ENCODE results near the gene DHX34.
"Not testable (repeated sequence)": the region's sequence is repeated elsewhere in the genome, so short reads cannot be mapped to it uniquely, and the experiment has no call there.

DHX34 gene

GRCh38 chr19:47358936-47359335, 9.8 kb downstream of the DHX34 start:
- ChIA-PET POLR2A (no interaction called here), CTCF (interaction anchor here (1.3 to 6.0 kb wide), 3 partner anchors 10 to 32 kb away, joined by 4 to 39 read pairs (median 9); partner anchors contain the start of gene DHX34)
- no peak for DNase-seq (ENCODE audit: extremely low spot score)
- no peak for TF ChIP-seq CTCF (IDR thresholded peaks at IDR 0.05; ENCODE audit: control extremely low read depth, extremely low read depth, low read depth, missing control alignments)

- DNase-seq (ENCODE audit: extremely low spot score): no peak
- ChIA-PET CTCF (interaction anchor here (1.3 to 6.0 kb wide), 2 partner anchors 14 to 29 kb away, joined by 5 to 39 read pairs; partner anchors contain the start of gene DHX34), POLR2A (no interaction called here)
- TF ChIP-seq CTCF (IDR thresholded peaks at IDR 0.05; ENCODE audit: control extremely low read depth, extremely low read depth, low read depth, missing control alignments): no peak
These were observed 13.2 kb downstream of the DHX34 start for GRCh38 chr19:47362321-47362720.

GRCh38 chr19:47363758-47364531, 14.8 kb downstream of the DHX34 start:
- POLR2A ChIA-PET: no interaction called here
- CTCF ChIA-PET: interaction anchor here (1.2 to 1.6 kb wide), 2 partner anchors 15 to 64 kb away, joined by 3 to 5 read pairs; partner anchors contain the start of gene DHX34

GRCh38 chr19:47365455-47365854, 16.3 kb downstream of the DHX34 start:
- CTCF ChIA-PET: interaction anchor here (1.6 kb wide), 1 partner anchor 63 kb away, joined by 3 read pairs; no protein-coding TSS in a partner anchor
- POLR2A ChIA-PET; DNase-seq (ENCODE audit: extremely low spot score): not testable (repeated sequence)

More at GRCh38 chr19:47363758-47364531, 14.8 kb downstream of the DHX34 start:
- TF ChIP-seq CTCF (IDR thresholded peaks at IDR 0.05; ENCODE audit: control extremely low read depth, extremely low read depth, low read depth, missing control alignments): no peak
- DNase-seq (ENCODE audit: extremely low spot score): no peak

- no peak for DNase-seq (ENCODE audit: extremely low spot score)
- ChIA-PET POLR2A (no interaction called here), CTCF (interaction anchor here (1.6 to 2.8 kb wide), 2 partner anchors 21 to 65 kb away, joined by 4 to 14 read pairs; no protein-coding TSS in a partner anchor)
- no peak for TF ChIP-seq CTCF (IDR thresholded peaks at IDR 0.05; ENCODE audit: control extremely low read depth, extremely low read depth, low read depth, missing control alignments)
These were observed 21.0 kb downstream of the DHX34 start for GRCh38 chr19:47370045-47370611.

GRCh38 chr19:47371261-47371660, 22.1 kb downstream of the DHX34 start:
- POLR2A ChIA-PET: no interaction called here
- CTCF ChIA-PET: interaction anchor here (2.8 kb wide), 1 partner anchor 20 kb away, joined by 14 read pairs; no protein-coding TSS in a partner anchor
- no peak for TF ChIP-seq CTCF (IDR thresholded peaks at IDR 0.05; ENCODE audit: control extremely low read depth, extremely low read depth, low read depth, missing control alignments)
- DNase-seq (ENCODE audit: extremely low spot score): no peak

GRCh38 chr19:47372603-47373002, 23.5 kb downstream of the DHX34 start:
- ChIA-PET CTCF (no interaction called here), POLR2A (no interaction called here)
- DNase-seq (ENCODE audit: extremely low spot score): no peak
- TF ChIP-seq CTCF (IDR thresholded peaks at IDR 0.05; ENCODE audit: control extremely low read depth, extremely low read depth, low read depth, missing control alignments): no peak
